Neural crest cell (in vitro differentiated cells): ENCODE data around the gene LRRC49. TPM values are rescaled to one million over a fixed set of nuclear protein-coding genes. Genes with fewer than 3 reads are reported as not detected.
A peak's percentile ranks its signal among the peaks of the same experiment; 100 is the strongest.

Experiments
- DNase-seq: peaks from one replicate; pipeline ENCODE4 v3.0.0; 2021; ENCODE audit warnings: low read depth, mixed read lengths, low spot score
- H3K27ac Mint-ChIP-seq: one replicate; pipeline ENCODE4 v1.8.0; 2021; ENCODE audit warnings: mild to moderate bottlenecking, mixed read lengths; ENCODE audit not compliant: unreplicated experiment
- H3K27me3 Mint-ChIP-seq: 2 replicates; pipeline ENCODE4 v1.8.0; 2021; ENCODE audit warnings: low read depth, mild to moderate bottlenecking, mixed read lengths
- H3K36me3 Mint-ChIP-seq: 2 replicates; pipeline ENCODE4 v1.8.0; 2021; ENCODE audit warnings: low read depth, mild to moderate bottlenecking, mixed read lengths
- H3K4me1 Mint-ChIP-seq: 2 replicates; pipeline ENCODE4 v1.8.0; 2021; ENCODE audit warnings: mixed read lengths
- H3K4me3 Mint-ChIP-seq: one replicate; pipeline ENCODE4 v1.8.0; 2021; ENCODE audit warnings: mild to moderate bottlenecking, mixed read lengths
- H3K9me3 Mint-ChIP-seq: 2 replicates; pipeline ENCODE4 v1.8.0; 2021; ENCODE audit warnings: mixed read lengths
- CTCF ChIP-seq: fragments of 200-600 bp; sonication (generic); conservative IDR thresholded peaks from 2 replicates; pipeline ENCODE4 v1.5.0; 2021; ENCODE audit warnings: antibody characterized with exemption, mild to moderate bottlenecking
- total RNA-seq: library from RNA; stranded (reverse); gene quantifications from 2 replicates; pipeline ENCODE4 v1.2.1, GENCODE V29; 2021

The LRRC49 gene
- total RNA-seq, 1 donor from 2014 or later, result 20.9 TPM

DNA sequence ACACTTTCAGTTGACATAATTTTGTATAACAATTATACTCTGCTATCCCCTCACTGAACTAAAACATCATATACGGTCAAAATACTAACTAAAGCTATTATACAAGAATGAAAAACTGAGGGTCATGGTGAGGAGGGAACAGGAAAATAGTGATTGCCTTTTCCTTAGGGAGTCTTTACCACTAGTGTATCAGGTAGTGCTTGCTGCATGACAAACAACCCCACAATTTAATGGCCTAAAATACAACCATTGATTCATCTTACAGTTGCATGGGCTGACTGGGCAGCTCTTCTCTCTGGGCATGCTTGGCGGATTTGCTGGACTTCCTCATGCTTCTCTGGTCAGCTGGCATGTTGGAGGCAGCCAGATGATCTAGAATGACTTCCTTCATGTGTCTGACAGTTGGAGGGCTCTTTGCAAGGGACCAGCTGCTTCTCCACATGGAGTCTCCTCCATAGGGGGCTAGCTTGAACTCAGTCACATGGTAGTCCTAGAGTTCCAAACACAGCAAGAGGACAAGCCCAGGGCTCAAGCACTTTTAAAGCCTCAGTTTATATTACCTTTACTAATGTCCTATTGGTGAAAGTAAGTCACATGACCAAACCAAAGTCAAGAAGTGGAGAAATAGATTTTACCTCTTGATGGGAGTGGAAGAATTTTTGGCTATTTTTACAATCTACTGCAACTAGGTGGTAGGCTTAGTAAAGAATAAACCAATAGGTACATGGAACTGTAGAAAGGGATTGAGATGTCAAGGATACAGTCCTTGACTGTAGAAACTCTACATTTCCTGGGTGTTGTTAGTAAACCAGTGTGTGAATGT is 19.2 kb upstream of the LRRC49 start:
- no peaks in the 10 kb centered on the region for H3K36me3 Mint-ChIP-seq
- no peak for TF ChIP-seq CTCF
- H3K4me3 Mint-ChIP-seq, result no peak overlapping the region
- H3K9me3 Mint-ChIP-seq, result peaks cover 3% of the 10 kb centered on the region
- peaks cover 6% of the 10 kb centered on the region for H3K4me1 Mint-ChIP-seq
- no peak overlapping the region for H3K27ac Mint-ChIP-seq
- no peak for DNase-seq
- peaks cover 4% of the 10 kb centered on the region for H3K27me3 Mint-ChIP-seq

GRCh38 chr15:70875001-70875782 is 17.4 kb upstream of the LRRC49 start:
- peak; percentile 50 for TF ChIP-seq CTCF
- Mint-ChIP-seq H3K27ac (no peak overlapping the region), H3K4me1 (peaks cover 6% of the 10 kb centered on the region), H3K36me3 (peaks cover 3% of the 10 kb centered on the region), H3K9me3 (peaks cover 3% of the 10 kb centered on the region), H3K27me3 (peaks cover 4% of the 10 kb centered on the region), H3K4me3 (no peak overlapping the region)
- DNase-seq, result no peak

DNA sequence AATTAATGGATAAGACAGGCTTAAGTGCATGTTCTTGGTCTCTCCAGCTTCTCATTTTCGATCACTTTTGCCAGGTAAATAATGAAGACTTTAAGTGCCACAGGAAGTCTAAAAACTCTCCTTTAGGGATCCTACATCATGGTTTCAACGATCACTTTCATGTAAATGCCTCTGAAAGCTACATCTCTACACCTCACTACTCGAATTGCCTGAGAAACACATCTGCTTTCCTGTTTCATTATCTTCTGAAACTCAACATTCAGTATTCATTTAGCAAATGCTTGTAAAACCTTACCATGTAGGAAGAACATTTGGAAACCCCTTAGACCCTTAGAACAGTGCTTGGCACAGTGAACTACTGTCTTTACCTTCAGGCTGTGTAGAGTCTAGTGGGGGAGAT is 16.6 kb upstream of the LRRC49 start:
- Mint-ChIP-seq H3K27me3 (peaks cover 4% of the 10 kb centered on the region), H3K27ac (no peak overlapping the region), H3K4me3 (no peak overlapping the region), H3K36me3 (peaks cover 3% of the 10 kb centered on the region), H3K4me1 (peaks cover 6% of the 10 kb centered on the region), H3K9me3 (peaks cover 3% of the 10 kb centered on the region)
- DNase-seq, result no peak
- no peak for TF ChIP-seq CTCF

- Mint-ChIP-seq H3K36me3 (peaks cover 3% of the 10 kb centered on the region), H3K4me1 (peaks cover 6% of the 10 kb centered on the region), H3K4me3 (no peak overlapping the region), H3K27me3 (peaks cover 4% of the 10 kb centered on the region), H3K27ac (no peak overlapping the region), H3K9me3 (peaks cover 3% of the 10 kb centered on the region)
- DNase-seq, result no peak
- TF ChIP-seq CTCF, result no peak
These were observed 15.9 kb upstream of the LRRC49 start for GRCh38 chr15:70876683-70877082.

DNA sequence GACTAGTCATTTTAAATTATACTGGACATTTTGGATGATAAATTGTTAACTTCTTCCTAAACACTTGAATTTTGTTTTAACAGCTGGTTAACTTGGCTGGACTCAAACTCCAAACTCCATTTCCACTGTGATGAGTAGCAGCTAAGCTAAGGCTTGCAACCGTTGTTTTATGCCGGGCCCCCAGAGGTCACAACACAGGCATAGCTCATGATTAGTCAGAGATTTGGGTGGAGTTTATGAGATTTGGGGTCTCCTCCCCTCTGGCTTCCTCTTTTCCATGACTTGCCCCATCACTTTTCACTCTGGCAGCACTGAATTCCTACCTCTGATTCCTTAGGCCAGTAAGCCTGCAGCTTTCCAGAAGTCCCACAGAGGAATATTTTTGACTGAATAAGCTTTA is 13.2 kb upstream of the LRRC49 start:
- peaks cover 3% of the 10 kb centered on the region for H3K36me3 Mint-ChIP-seq
- H3K9me3 Mint-ChIP-seq, result no peaks in the 10 kb centered on the region
- no peak overlapping the region for H3K27ac Mint-ChIP-seq

More for the DNA sequence above, 13.2 kb upstream of the LRRC49 start:
- Mint-ChIP-seq H3K4me3 (no peak overlapping the region), H3K4me1 (peaks cover 6% of the 10 kb centered on the region), H3K27me3 (no peaks in the 10 kb centered on the region)
- TF ChIP-seq CTCF, result no peak
- DNase-seq, result no peak
